AG04449 (cell line): ENCODE data around the gene ANKIB1.
"Not testable (repeated sequence)": the region's sequence is repeated elsewhere in the genome, so short reads cannot be mapped to it uniquely, and the experiment has no call there.

ENCODE experiments used
- CTCF ChIA-PET: fragments of 350-600 bp; formaldehyde crosslinking; extraction: SDS; loops from one replicate; lab custom pipeline; 2021; ENCODE audit warnings: antibody characterized with exemption; lab: Yijun Ruan, JAX
- POLR2A ChIA-PET: fragments of 400-600, 350-600 bp; formaldehyde crosslinking; extraction: SDS; loops from one replicate; lab custom pipeline; 2020; ENCODE audit warnings: antibody characterized with exemption, inconsistent platforms; lab: Yijun Ruan, JAX
- DNase-seq: peaks from one replicate; pipeline ENCODE4 v3.0.0-alpha.2; 2010; ENCODE audit warnings: low read depth, low spot score
- H3K4me3 ChIP-seq: 2 replicates; pipeline ENCODE4 v1.5.1; 2011; ENCODE audit warnings: low read depth, mild to moderate bottlenecking, control low read depth, low read length
- CTCF ChIP-seq: IDR thresholded peaks from one replicate; pipeline ENCODE4 v1.5.1; 2011; ENCODE audit warnings: mild to moderate bottlenecking, moderate library complexity, low read length, control low read depth, inconsistent platforms; ENCODE audit not compliant: insufficient read depth; ENCODE audit errors: missing control alignments

The ANKIB1 gene

GRCh38 chr7:92357260-92357659, 111.5 kb downstream of the ANKIB1 start:
- CTCF ChIA-PET = no interaction called here
- H3K4me3 ChIP-seq = no peak overlapping the region
- POLR2A ChIA-PET = interaction anchor here (0.6 kb wide), 1 partner anchor 102 kb away, joined by 4 read pairs; no protein-coding TSS in a partner anchor
- no peak for TF ChIP-seq CTCF
- DNase-seq = no peak

- CTCF ChIA-PET, DNase-seq, POLR2A ChIA-PET, H3K4me3 ChIP-seq: not testable (repeated sequence)
Observed at GRCh38 chr7:92359179-92359578, 113.4 kb downstream of the ANKIB1 start.

GRCh38 chr7:92359801-92360200, 114.0 kb downstream of the ANKIB1 start:
- DNase-seq = peak; percentile 44
- ChIA-PET POLR2A (no interaction called here), CTCF (no interaction called here)
- H3K4me3 ChIP-seq = no peak overlapping the region
- no peak for TF ChIP-seq CTCF

GRCh38 chr7:92360387-92360786, 114.6 kb downstream of the ANKIB1 start:
- no peak for DNase-seq
- ChIA-PET POLR2A (no interaction called here), CTCF (no interaction called here)
- TF ChIP-seq CTCF = no peak
- no peak overlapping the region for H3K4me3 ChIP-seq

- no peak overlapping the region for H3K4me3 ChIP-seq
- DNase-seq = no peak
- CTCF ChIA-PET = interaction anchor here (1.8 kb wide), 1 partner anchor 62 kb away, joined by 6 read pairs; no protein-coding TSS in a partner anchor
- POLR2A ChIA-PET = no interaction called here
- TF ChIP-seq CTCF = no peak
Observed at GRCh38 chr7:92362131-92362530, 116.4 kb downstream of the ANKIB1 start.

GRCh38 chr7:92366730-92367129, 121.0 kb downstream of the ANKIB1 start:
- no peak for TF ChIP-seq CTCF
- ChIA-PET POLR2A (no interaction called here), CTCF (interaction anchor here (1.1 kb wide), 1 partner anchor 14 kb away, joined by 3 read pairs; no protein-coding TSS in a partner anchor)
- H3K4me3 ChIP-seq = no peak overlapping the region
- no peak for DNase-seq

GRCh38 chr7:92368741-92369140, 123.0 kb downstream of the ANKIB1 start:
- POLR2A ChIA-PET = no interaction called here
- CTCF ChIA-PET = interaction anchor here (0.5 to 1.0 kb wide), 3 partner anchors 23 to 50 kb away, joined by 3 read pairs; no protein-coding TSS in a partner anchor
- TF ChIP-seq CTCF = no peak
- no peak overlapping the region for H3K4me3 ChIP-seq
- DNase-seq = no peak
